Loucy (cell line): ENCODE data around the gene SSBP2.
"Not testable (repeated sequence)": the region's sequence is repeated elsewhere in the genome, so short reads cannot be mapped to it uniquely, and the experiment has no call there.

ENCODE experiments used
- H2AFZ ChIP-seq: fragments of 200-600 bp; sonication (generic); 2 replicates; pipeline ENCODE4 v1.6.0; 2016; ENCODE audit warnings: antibody characterized with exemption, mild to moderate bottlenecking, low read length, moderate library complexity
- H3F3A ChIP-seq: fragments of 200-600 bp; 2 replicates; pipeline ENCODE4 v1.6.0; 2016; ENCODE audit warnings: antibody characterized with exemption, low read depth, mild to moderate bottlenecking
- H3K27me3 ChIP-seq: fragments of 200-600 bp; sonication (generic); 2 replicates; pipeline ENCODE4 v1.6.1; 2014; ENCODE audit warnings: low read length, mild to moderate bottlenecking; ENCODE audit not compliant: insufficient read depth, poor library complexity, severe bottlenecking
- H3K36me3 ChIP-seq: fragments of 200-600 bp; sonication (generic); 2 replicates; pipeline ENCODE4 v1.6.1; 2016; ENCODE audit warnings: low read length; ENCODE audit not compliant: insufficient read depth
- H3K4me1 ChIP-seq: fragments of 200-600 bp; sonication (generic); 2 replicates; pipeline ENCODE4 v1.5.1; 2014; ENCODE audit warnings: low read length, mild to moderate bottlenecking; ENCODE audit not compliant: insufficient read depth, poor library complexity, severe bottlenecking
- H3K4me2 ChIP-seq: fragments of 200-600 bp; sonication (generic); 2 replicates; pipeline ENCODE4 v1.6.0; 2014; ENCODE audit warnings: antibody characterized with exemption, low read length, low read depth, mild to moderate bottlenecking; ENCODE audit not compliant: poor library complexity, severe bottlenecking
- H3K4me3 ChIP-seq: fragments of 200-600 bp; sonication (generic); 2 replicates; pipeline ENCODE4 v1.5.1; 2014; ENCODE audit warnings: low read length, mild to moderate bottlenecking, mixed read lengths; ENCODE audit not compliant: poor library complexity, severe bottlenecking
- H3K79me2 ChIP-seq: fragments of 200-600 bp; sonication (generic); 2 replicates; pipeline ENCODE4 v1.6.1; 2014; ENCODE audit warnings: low read length; ENCODE audit not compliant: insufficient read depth
- H3K9ac ChIP-seq: fragments of 200-600 bp; sonication (generic); 2 replicates; pipeline ENCODE4 v1.6.0; 2014; ENCODE audit warnings: mild to moderate bottlenecking, low read depth, low read length, moderate library complexity; ENCODE audit not compliant: poor library complexity, severe bottlenecking
- H3K9me2 ChIP-seq: fragments of 200-600 bp; sonication (generic); replicated peaks from 2 replicates; pipeline ENCODE4 v1.6.1; 2016; ENCODE audit warnings: low read depth, low read length, mixed read lengths
- H3K9me3 ChIP-seq: fragments of 200-600 bp; sonication (generic); 2 replicates; pipeline ENCODE4 v1.6.1; 2014; ENCODE audit warnings: mild to moderate bottlenecking, antibody characterized with exemption, low read length, low read depth; ENCODE audit not compliant: insufficient read depth
- H4K20me1 ChIP-seq: fragments of 200-600 bp; sonication (generic); 2 replicates; pipeline ENCODE4 v1.6.0; 2014; ENCODE audit warnings: antibody characterized with exemption, low read length, mild to moderate bottlenecking; ENCODE audit not compliant: insufficient read depth, poor library complexity, severe bottlenecking
- EZH2phosphoT487 ChIP-seq: fragments of 200-600 bp; IDR thresholded peaks from 2 replicates; pipeline ENCODE4 v1.6.1; 2018; ENCODE audit warnings: antibody characterized with exemption, mild to moderate bottlenecking, moderate library complexity, borderline replicate concordance
- TF ChIP-seq, protein P1 (sequence below): fragments of 200-600 bp; sonication (generic); conservative IDR thresholded peaks from 2 replicates; pipeline ENCODE4 v1.5.1; 2014; ENCODE audit warnings: mild to moderate bottlenecking, antibody characterized with exemption, low read length

Gene SSBP2

DNA sequence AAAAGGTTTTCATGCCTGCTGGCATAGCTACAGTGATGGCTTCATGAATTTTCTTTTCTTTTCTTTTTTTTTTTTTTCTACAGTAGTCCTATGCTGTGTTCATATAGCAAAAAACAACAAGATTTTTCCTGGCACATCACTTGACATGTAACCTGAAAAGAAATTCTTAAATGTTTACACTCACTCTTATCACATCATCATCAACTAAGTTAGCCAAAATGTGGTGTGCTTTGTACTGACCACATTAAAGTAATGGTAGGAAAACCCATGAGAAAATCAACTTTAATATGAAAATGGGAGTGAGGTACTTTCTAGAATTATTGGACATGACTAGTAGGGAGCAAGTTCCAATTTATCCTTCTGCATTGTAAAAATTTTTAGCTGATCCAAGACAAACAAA is 146.7 kb downstream of the SSBP2 start:
- peaks cover 7% of the 10 kb centered on the region for H4K20me1 ChIP-seq
- H3K4me3 ChIP-seq, result no peak overlapping the region
- H3K9me3 ChIP-seq, result peaks cover 5% of the 10 kb centered on the region
- H3K4me2 ChIP-seq, result peak overlapping the region; percentile 21
- peaks cover 81% of the 10 kb centered on the region for H3K79me2 ChIP-seq
- H3K36me3 ChIP-seq, result peaks cover 39% of the 10 kb centered on the region
- peaks cover 61% of the 10 kb centered on the region for H3K4me1 ChIP-seq
- H3K9me2 ChIP-seq, result no peaks in the 10 kb centered on the region
- no peak overlapping the region for H2AFZ ChIP-seq
- TF ChIP-seq, protein P1, sequence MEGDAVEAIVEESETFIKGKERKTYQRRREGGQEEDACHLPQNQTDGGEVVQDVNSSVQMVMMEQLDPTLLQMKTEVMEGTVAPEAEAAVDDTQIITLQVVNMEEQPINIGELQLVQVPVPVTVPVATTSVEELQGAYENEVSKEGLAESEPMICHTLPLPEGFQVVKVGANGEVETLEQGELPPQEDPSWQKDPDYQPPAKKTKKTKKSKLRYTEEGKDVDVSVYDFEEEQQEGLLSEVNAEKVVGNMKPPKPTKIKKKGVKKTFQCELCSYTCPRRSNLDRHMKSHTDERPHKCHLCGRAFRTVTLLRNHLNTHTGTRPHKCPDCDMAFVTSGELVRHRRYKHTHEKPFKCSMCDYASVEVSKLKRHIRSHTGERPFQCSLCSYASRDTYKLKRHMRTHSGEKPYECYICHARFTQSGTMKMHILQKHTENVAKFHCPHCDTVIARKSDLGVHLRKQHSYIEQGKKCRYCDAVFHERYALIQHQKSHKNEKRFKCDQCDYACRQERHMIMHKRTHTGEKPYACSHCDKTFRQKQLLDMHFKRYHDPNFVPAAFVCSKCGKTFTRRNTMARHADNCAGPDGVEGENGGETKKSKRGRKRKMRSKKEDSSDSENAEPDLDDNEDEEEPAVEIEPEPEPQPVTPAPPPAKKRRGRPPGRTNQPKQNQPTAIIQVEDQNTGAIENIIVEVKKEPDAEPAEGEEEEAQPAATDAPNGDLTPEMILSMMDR, result no peak
- TF ChIP-seq EZH2phosphoT487, result no peak
- H3K27me3 ChIP-seq, result no peaks in the 10 kb centered on the region
- no peaks in the 10 kb centered on the region for H3F3A ChIP-seq
- H3K9ac ChIP-seq, result peak overlapping the region; percentile 3

DNA sequence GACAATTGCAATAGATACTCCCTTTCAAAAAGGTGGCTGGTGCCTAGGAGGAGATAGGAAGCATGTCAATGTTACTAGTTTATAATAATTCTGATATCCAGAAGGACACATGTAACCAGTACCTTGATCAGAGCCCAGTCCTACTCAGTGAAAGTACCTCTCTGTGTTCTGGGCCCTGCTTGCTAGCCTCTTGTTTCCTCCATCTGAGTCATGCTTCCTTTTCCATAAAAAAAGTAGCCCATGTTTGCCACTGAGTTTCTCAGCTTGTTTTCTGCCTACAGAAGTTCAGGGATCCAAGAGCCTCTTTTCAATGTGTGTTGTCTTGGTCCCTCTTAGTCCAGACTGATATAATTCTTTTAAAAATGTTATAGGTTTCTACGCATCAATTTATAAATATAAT is 149.0 kb downstream of the SSBP2 start:
- Histone ChIP-seq H3K9me2 (no peaks in the 10 kb centered on the region), H3K9me3 (peaks cover 10% of the 10 kb centered on the region), H4K20me1 (peaks cover 7% of the 10 kb centered on the region), H3K4me2 (peak overlapping the region; percentile 48), H3F3A (no peaks in the 10 kb centered on the region; the same call in 1 of the 2 replicates), H2AFZ (no peak overlapping the region), H3K27me3 (no peaks in the 10 kb centered on the region), H3K4me3 (no peak overlapping the region), H3K79me2 (peaks cover 81% of the 10 kb centered on the region), H3K9ac (no peak overlapping the region), H3K4me1 (peaks cover 58% of the 10 kb centered on the region), H3K36me3 (peaks cover 41% of the 10 kb centered on the region)
- no peak for TF ChIP-seq EZH2phosphoT487
- TF ChIP-seq, protein P1, result no peak

DNA sequence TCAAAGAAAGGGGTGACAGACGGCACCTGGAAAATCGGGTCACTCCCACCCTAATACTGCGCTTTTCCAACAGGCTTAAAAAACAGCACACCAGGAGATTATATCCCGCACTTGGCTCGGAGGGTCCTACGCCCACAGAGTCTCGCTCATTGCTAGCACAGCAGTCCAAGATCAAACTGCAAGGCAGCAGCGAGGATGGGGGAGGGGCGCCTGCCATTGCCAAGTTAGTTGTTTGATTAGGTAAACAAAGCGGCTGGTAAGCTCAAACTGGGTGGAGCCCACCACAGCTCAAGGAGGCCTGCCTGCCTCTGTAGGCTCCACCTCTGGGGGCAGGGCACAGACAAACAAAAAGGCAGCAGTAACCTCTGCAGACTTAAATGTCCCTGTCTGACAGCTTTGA is 158.8 kb downstream of the SSBP2 start:
- H3F3A ChIP-seq, H3K4me3 ChIP-seq, H2AFZ ChIP-seq, H3K9me3 ChIP-seq, H3K4me2 ChIP-seq, H3K36me3 ChIP-seq, H3K9ac ChIP-seq, H3K9me2 ChIP-seq, H3K27me3 ChIP-seq: not testable (repeated sequence)
- Histone ChIP-seq H3K4me1 (peaks cover 40% of the 10 kb centered on the region), H3K79me2 (peaks cover 53% of the 10 kb centered on the region), H4K20me1 (peaks cover 24% of the 10 kb centered on the region)

DNA sequence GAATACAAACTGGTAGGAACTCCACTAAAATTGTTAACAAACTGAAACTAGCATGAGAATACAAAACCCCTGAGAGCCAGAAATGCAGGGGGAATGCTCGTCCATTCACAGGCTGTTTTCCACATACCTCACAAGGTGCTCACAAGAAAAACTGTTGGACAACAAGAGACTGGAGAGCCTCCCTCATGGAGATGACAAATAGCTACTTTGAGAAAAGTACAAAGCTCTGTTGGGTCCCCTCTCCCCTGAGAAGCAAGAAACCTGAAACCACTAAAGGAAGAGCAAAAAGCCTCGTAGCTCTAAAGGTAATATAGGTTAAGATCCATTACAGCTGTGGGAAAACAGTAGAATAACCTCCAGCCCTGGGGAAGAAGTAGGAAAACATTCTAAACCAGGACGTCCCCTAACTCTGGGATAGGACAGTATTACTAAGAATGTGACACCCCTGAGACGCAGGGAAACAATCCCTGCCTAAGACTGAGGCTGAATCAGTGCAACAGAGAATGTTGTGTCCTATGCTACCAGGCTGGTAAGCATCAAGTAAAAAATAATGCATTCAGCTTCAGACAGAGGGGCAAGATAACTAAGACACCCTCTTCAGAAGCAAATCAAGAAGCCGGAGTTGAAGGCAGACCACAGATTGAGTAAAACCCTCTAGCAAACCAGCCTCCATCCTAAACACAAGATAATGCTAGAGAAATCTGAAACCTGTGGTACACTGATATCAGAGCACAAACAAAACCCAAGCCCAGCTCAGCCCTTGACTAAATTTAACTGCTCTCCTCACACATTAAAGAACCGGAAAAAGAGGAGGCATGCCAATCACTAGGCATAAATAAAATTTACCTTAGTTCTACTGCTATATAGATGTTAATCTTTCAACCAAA is 160.2 kb downstream of the SSBP2 start:
- peaks cover 53% of the 10 kb centered on the region for H3K4me1 ChIP-seq
- H3F3A ChIP-seq, result peaks cover 9% of the 10 kb centered on the region
- H3K9ac ChIP-seq, result peak overlapping the region; percentile 46
- no peaks in the 10 kb centered on the region for H3K27me3 ChIP-seq
- H3K79me2 ChIP-seq, result peaks cover 65% of the 10 kb centered on the region
- peaks cover 11% of the 10 kb centered on the region for H3K36me3 ChIP-seq
- H3K4me2 ChIP-seq, result peak overlapping the region; percentile 70
- H3K9me2 ChIP-seq, result no peaks in the 10 kb centered on the region
- TF ChIP-seq, protein P1, result no peak
- TF ChIP-seq EZH2phosphoT487, result no peak
- H3K4me3 ChIP-seq, result peak overlapping the region; percentile 50
- H4K20me1 ChIP-seq, result peaks cover 28% of the 10 kb centered on the region
- H3K9me3 ChIP-seq, result no peaks in the 10 kb centered on the region; the same call in 1 of the 2 replicates
- no peak overlapping the region for H2AFZ ChIP-seq
